Colonic mucosa (tissue), 4 donors: ENCODE results near the gene RGPD3. TPM values are rescaled to one million over a fixed set of nuclear protein-coding genes. Genes with fewer than 3 reads are reported as not detected.
"Not testable (repeated sequence)": the region's sequence is repeated elsewhere in the genome, so short reads cannot be mapped to it uniquely, and the experiment has no call there.

ENCODE experiments used
- DNase-seq: peaks from one replicate; pipeline ENCODE4 v3.0.0-alpha.2; 2020
- H3K27ac ChIP-seq: fragments of 200-600 bp; one replicate; pipeline ENCODE4 v1.8.0; 2021
- H3K27me3 ChIP-seq: fragments of 200-600 bp; one replicate; pipeline ENCODE4 v1.8.0; 2021
- H3K36me3 ChIP-seq: fragments of 200-600 bp; one replicate; pipeline ENCODE4 v1.8.0; 2021
- H3K4me1 ChIP-seq: fragments of 200-600 bp; one replicate; pipeline ENCODE4 v1.8.0; 2021; ENCODE audit warnings: mild to moderate bottlenecking
- H3K4me3 ChIP-seq: fragments of 200-600 bp; one replicate; pipeline ENCODE4 v1.8.0; 2021
- H3K9ac ChIP-seq, 2 donors: one replicate each; pipeline ENCODE4 v1.7.0; 2013; ENCODE audit warnings: control low read depth in 2 of 2, low read depth in 2 of 2, low read length in 2 of 2
- H3K9me3 ChIP-seq: fragments of 200-600 bp; one replicate; pipeline ENCODE4 v1.8.0; 2021
- CTCF ChIP-seq: fragments of 200-600 bp; IDR thresholded peaks from one replicate; pipeline ENCODE4 v1.8.0; 2022; ENCODE audit warnings: antibody characterized with exemption, mild to moderate bottlenecking
- intact Hi-C: fragments of 100-400 bp; cut with DNase I; formaldehyde crosslinking; loops from one replicate; pipeline ENCODE4 v1.14.1; 2022
- total RNA-seq, 2 donors: library from RNA; stranded (reverse); fragmentation: NEBNext Ultra II Directional in 1 of 2; extraction: Animal tissue kit (Norgen Biotek cat#: 25700) in 1 of 2; gene quantifications; one replicate each; pipeline ENCODE4 v1.2.1, GENCODE V29; 2021
- donor health status: healthy.
- donor health status: DM: no; HTN: no; CAD: no.
- donor health status: DM: no; HTN: no; CAD: no.

RGPD3 gene
- total RNA-seq: under 1 TPM; 0.05 to 0.11 TPM

- DNase-seq, H3K9ac ChIP-seq, H3K4me3 ChIP-seq, H3K9me3 ChIP-seq, H3K27ac ChIP-seq, H3K27me3 ChIP-seq, intact Hi-C loops, H3K36me3 ChIP-seq, H3K4me1 ChIP-seq: not testable (repeated sequence)
These were observed at the start of gene RGPD3 for GRCh38 chr2:106468107-106468506. Gene RGPD3, minus strand, starts transcription at chr2:106468413. Its CDS starts 125 bp downstream, at chr2:106468288.

DNA sequence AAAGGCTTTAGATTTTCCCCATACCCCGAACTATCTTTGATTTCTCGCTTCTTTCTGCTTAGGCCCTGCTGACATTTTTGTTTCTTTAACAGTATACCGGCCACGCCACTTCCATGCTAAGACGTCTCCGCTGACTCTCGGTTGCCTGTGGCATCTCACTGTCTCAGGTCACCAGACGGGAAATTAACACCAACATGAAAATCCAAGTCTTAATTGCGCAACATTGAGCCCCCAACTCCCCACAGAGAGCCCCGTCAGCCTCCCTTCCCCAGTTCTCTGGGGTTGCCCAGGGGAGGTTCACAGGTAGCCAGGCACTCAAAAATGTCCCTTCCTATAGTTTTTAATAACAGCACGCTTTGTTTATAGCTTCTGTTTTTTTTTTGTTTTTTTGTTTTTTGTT, 49.1 kb upstream of the RGPD3 start:
- intact Hi-C loops: no loop called here
- Histone ChIP-seq H3K4me1 (no peaks in the 10 kb centered on the region), H3K27me3 (no peaks in the 10 kb centered on the region), H3K4me3 (no peak overlapping the region), H3K9me3 (no peaks in the 10 kb centered on the region), H3K36me3 (no peaks in the 10 kb centered on the region), H3K27ac (no peak overlapping the region), H3K9ac (no peak overlapping the region)
- DNase-seq: no peak
- no peak for TF ChIP-seq CTCF

GRCh38 chr2:106516864-106517263, 48.7 kb upstream of the RGPD3 start:
- no peak overlapping the region for H3K9ac ChIP-seq
- no peak for DNase-seq
- H3K27me3 ChIP-seq: no peaks in the 10 kb centered on the region
- H3K9me3 ChIP-seq: no peaks in the 10 kb centered on the region
- no peak for TF ChIP-seq CTCF
- no peaks in the 10 kb centered on the region for H3K36me3 ChIP-seq
- no peak overlapping the region for H3K4me3 ChIP-seq
- intact Hi-C loops: no loop called here
- no peaks in the 10 kb centered on the region for H3K4me1 ChIP-seq
- H3K27ac ChIP-seq: no peak overlapping the region

GRCh38 chr2:106516436-106516835, 48.2 kb upstream of the RGPD3 start:
- DNase-seq: no peak
- intact Hi-C loops: no loop called here
- no peaks in the 10 kb centered on the region for H3K36me3 ChIP-seq
- no peak overlapping the region for H3K9ac ChIP-seq
- H3K4me3 ChIP-seq: no peak overlapping the region
- H3K9me3 ChIP-seq: no peaks in the 10 kb centered on the region
- TF ChIP-seq CTCF: no peak
- H3K4me1 ChIP-seq: no peaks in the 10 kb centered on the region
- H3K27me3 ChIP-seq: no peaks in the 10 kb centered on the region
- no peak overlapping the region for H3K27ac ChIP-seq

DNA sequence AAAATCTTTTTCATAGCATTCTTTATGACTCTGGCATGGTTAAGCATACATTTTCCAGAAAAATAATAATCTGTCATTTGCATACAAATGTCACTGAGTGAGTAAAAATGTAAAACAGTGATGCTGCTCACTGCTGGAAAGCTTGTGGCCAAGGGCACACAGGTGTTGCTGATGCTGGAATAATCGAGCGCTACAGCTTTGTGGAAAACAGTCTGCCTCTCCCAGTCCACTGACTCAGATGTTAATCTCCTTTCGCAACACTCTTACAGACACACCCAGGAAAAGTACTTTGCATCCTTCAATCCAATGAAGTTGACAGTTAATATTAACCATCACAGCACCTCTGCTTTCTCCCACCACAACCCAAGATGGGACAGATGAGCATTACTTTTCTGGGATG, 46.6 kb upstream of the RGPD3 start:
- intact Hi-C loops, H3K27ac ChIP-seq, DNase-seq: not testable (repeated sequence)

DNA sequence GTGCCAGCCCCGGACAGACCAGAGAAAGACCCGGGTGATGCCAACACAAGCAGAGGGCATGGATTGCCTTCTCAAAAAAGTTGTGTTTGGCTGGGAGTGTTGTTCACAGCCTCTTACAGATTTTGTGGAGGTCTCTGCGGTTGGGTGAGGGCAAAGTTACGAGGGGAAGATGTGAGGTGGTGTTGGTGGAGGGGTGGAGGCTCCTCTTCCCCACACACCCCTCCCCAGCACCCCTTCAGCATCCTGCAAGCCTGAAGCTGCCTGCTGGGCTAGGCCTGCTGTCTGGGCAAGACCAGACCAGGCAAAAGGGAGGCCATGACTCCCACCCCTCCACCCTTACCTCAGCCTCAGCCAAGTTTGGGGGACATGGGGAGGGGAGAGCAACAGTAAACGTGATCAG, 45.2 kb upstream of the RGPD3 start:
- H3K4me3 ChIP-seq, intact Hi-C loops, H3K9me3 ChIP-seq, DNase-seq, H3K27me3 ChIP-seq, H3K36me3 ChIP-seq, H3K4me1 ChIP-seq, H3K9ac ChIP-seq, H3K27ac ChIP-seq: not testable (repeated sequence)

More for the DNA sequence above, 46.6 kb upstream of the RGPD3 start:
- not testable (repeated sequence) for H3K36me3 ChIP-seq, H3K9me3 ChIP-seq, H3K4me1 ChIP-seq, H3K9ac ChIP-seq, H3K27me3 ChIP-seq, H3K4me3 ChIP-seq

DNA sequence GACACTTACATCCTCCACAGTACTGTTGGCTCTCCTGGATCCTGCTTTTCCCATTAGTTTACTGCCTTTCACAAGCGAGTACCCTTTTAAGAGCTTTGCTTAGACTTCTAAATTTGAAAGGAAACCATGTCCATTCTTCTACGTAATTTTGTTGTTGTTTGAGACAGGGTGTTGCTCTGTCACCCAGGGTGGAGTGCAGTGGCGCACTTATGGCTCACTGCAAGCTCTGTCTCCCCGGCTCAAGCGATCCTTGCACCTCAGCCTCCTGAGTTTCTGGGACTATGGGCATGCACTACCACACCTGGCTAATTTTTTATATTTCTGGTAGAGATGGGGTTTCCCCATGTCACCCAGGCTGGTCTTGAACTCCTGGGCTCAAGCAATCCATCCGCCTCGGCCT, 43.7 kb upstream of the RGPD3 start:
- intact Hi-C loops, H3K9ac ChIP-seq, H3K9me3 ChIP-seq, H3K36me3 ChIP-seq, H3K4me1 ChIP-seq, H3K27me3 ChIP-seq, H3K27ac ChIP-seq, H3K4me3 ChIP-seq, DNase-seq: not testable (repeated sequence)

- H3K27ac ChIP-seq, intact Hi-C loops, H3K4me3 ChIP-seq, H3K9me3 ChIP-seq, H3K36me3 ChIP-seq, H3K9ac ChIP-seq, H3K4me1 ChIP-seq, H3K27me3 ChIP-seq: not testable (repeated sequence)
- peak; percentile 37 for DNase-seq
These were observed 43.3 kb upstream of the RGPD3 start for GRCh38 chr2:106511476-106511901.

DNA sequence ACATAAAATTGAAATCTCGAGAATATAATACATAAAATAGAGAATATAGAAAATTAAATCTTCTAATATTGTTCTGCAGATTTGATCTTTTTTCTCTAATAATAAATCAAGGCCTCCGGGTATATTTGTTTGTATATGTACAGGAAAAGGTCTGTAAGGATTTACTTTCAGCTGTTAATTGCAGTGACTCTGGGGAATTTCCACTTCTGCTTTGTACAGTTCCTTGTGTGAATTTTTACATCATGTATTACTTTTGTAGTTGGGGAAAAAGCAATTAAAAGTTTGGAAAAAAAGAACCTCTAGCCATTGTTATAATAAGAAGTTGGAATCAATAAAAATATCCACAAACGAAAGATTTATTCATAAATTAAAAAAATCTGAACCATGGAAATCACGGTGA, 42.6 kb upstream of the RGPD3 start:
- H3K36me3 ChIP-seq, H3K9ac ChIP-seq, H3K4me3 ChIP-seq, DNase-seq, H3K4me1 ChIP-seq, H3K9me3 ChIP-seq, H3K27me3 ChIP-seq, intact Hi-C loops, H3K27ac ChIP-seq: not testable (repeated sequence)

DNA sequence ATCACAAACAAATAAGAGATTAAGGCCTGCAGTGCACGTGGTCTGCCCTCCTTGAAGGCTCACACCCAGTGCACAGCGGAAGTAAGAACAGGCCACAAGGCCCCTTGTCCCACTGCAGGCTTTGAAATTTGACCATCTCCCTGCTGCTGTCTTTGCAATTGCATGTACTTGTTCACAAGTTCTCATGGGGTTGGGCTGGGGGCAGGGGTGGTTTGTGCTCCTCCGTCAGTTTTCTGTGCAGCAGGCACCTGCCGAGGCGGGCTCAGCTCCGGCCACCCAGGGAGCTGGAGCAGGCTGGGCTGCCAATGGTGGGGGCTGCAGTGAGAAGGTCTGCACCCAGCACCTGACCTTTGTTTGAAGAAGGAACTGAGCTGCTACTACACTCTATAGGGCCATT, 41.2 kb upstream of the RGPD3 start:
- H3K4me1 ChIP-seq, H3K36me3 ChIP-seq, H3K9ac ChIP-seq, H3K4me3 ChIP-seq, H3K27me3 ChIP-seq, H3K27ac ChIP-seq, intact Hi-C loops, H3K9me3 ChIP-seq, DNase-seq: not testable (repeated sequence)

DNA sequence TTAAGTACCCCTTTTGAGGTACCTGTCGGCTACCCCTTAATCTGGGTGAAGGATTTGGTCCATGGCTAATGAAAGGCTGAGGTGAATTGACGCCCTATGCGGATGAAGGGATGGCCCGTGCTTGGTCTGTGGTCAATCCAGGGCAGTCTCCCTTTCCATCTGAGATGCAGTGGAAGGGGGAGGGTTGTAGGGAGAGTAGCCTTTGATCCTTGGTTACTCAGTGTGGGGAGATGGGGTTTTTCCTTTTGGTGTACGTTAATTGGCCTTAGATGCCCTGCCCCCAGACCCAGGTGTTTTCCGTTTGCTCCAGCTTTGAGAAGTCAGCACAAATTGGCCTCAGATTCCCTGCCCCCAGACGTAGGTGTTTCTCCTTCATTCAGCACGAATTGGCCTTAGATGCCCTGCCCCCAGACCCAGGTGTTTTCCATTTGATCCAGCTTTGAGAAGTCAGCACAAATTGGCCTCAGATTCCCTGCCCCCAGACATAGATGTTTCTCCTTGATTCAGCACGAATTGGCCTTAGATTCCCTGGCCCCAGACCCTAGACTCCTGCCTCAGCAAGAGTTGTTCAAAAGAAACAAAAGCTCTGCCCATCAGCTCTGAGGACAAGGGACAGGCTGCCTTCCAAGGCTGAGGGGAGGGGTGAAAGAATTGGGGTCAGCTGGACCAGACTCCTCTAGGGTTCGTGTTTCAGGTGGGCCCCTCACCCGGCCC, 40.6 kb upstream of the RGPD3 start:
- H3K4me1 ChIP-seq, H3K4me3 ChIP-seq, H3K27ac ChIP-seq, H3K9ac ChIP-seq, H3K9me3 ChIP-seq, H3K36me3 ChIP-seq, H3K27me3 ChIP-seq, DNase-seq, intact Hi-C loops: not testable (repeated sequence)
